ENCODE measurements around the gene TNN. TPM values are rescaled to one million over a fixed set of nuclear protein-coding genes. Genes with fewer than 3 reads are reported as not detected.

The TNN gene
- total and polyA plus RNA-seq, 8 donors, result 0.06 to 1.1 (median 0.14) TPM; not detected in 5

DNA sequence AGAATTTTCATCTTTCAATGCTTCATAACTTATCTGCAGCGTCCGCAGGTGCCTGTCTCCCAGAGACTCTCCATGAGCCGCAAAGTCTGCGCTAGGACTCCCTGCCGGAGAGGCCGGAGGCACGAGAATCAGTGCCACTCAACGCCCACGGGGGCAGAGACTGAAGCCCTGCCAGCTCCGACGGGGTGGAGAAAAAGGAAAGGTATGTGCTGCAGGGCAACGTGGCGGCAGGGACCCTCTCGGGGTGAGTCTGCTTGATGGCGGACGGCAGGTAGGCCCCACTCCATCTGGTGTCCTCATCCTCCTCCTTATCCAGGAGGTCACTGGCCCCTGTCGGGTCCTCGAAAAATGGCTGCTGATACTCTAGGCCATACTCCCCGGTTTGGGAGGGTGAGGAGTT is 22.5 kb upstream of the TNN start:
- Histone ChIP-seq H3K4me3 (no peak overlapping the region), H3K27me3 (peaks cover 0 to 5% (median 0%) of the 10 kb centered on the region in 3 donors), H3K4me1 (no peaks in the 10 kb centered on the region), H3K36me3 (no peaks in the 10 kb centered on the region), H3K9me3 (no peaks in the 10 kb centered on the region), H3K27ac (no peak overlapping the region)
- WGBS, 5 donors, result 91 to 97% (median 93%) methylated on average over 18 to 19 of the region's 19 CpGs
- DNase-seq, result no peak
- TF ChIP-seq POLR2A (IDR thresholded peaks at IDR 0.05) (no peak), EP300 (IDR thresholded peaks at IDR 0.05) (no peak), POLR2AphosphoS5 (IDR thresholded peaks at IDR 0.05) (no peak), CTCF (IDR thresholded peaks at IDR 0.05) (no peak)
- intact Hi-C loops (cut with DNase I; ENCODE audit: low total_unique reads), result no loop called here

DNA sequence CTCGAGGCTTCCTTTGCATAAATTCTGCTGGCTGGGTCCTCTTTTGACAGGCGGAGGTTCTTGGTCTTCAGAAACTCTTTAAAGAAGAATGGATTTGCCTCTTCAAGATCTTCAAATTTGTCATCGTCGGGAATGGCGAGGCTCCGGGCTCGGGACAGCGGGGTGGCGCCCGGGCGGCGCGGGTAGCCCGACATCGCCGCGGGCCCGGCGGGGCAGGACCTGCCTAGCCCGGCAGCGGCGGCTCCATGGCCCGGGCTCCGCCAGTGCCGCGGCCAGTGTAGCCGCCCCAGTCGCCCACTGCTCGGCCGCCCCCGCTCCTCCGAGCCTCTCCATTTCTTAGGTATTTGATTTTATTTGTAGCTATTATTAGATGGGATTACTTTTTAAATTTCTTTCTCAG is 22.1 kb upstream of the TNN start:
- Histone ChIP-seq H3K27ac (no peak overlapping the region), H3K4me1 (no peaks in the 10 kb centered on the region), H3K27me3 (peaks cover 0 to 5% (median 0%) of the 10 kb centered on the region in 3 donors), H3K4me3 (no peak overlapping the region), H3K36me3 (no peaks in the 10 kb centered on the region), H3K9me3 (no peaks in the 10 kb centered on the region)
- no peak for DNase-seq
- intact Hi-C loops (cut with DNase I; ENCODE audit: low total_unique reads), result no loop called here
- TF ChIP-seq EP300 (IDR thresholded peaks at IDR 0.05) (no peak), POLR2AphosphoS5 (IDR thresholded peaks at IDR 0.05) (no peak), CTCF (IDR thresholded peaks at IDR 0.05) (no peak), POLR2A (IDR thresholded peaks at IDR 0.05) (no peak)
- 94 to 98% (median 96%) methylated on average over 30 to 32 of the region's 32 CpGs for WGBS, 5 donors

DNA sequence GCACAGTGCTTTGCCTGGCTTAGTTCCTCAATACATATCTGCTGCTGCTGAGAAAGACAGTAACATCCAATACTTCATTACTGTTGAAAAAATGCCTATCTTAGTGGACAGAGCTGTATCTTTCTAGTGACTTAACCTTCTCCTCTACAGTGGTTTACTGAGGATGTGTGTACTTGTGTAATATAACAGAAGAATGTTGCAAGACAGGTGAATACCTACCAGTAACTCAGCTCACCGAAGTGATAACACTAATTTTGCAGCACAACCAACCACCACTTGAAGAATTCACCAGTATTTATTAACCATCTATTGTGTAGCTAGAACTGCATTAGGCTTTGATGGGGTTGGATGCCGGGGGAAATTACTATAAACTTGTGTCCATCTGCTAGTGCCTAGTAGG is 16.6 kb upstream of the TNN start:
- TF ChIP-seq POLR2A (IDR thresholded peaks at IDR 0.05), result no peak
- TF ChIP-seq POLR2AphosphoS5 (IDR thresholded peaks at IDR 0.05), result no peak
- no peak for TF ChIP-seq EP300 (IDR thresholded peaks at IDR 0.05)
- TF ChIP-seq CTCF (IDR thresholded peaks at IDR 0.05), result no peak
- Histone ChIP-seq H3K27ac (no peak overlapping the region), H3K27me3 (peaks cover 0 to 6% (median 0%) of the 10 kb centered on the region in 3 donors), H3K36me3 (no peaks in the 10 kb centered on the region), H3K4me1 (no peaks in the 10 kb centered on the region), H3K4me3 (no peak overlapping the region), H3K9me3 (no peaks in the 10 kb centered on the region)
- WGBS, 5 donors, result 79 to 92% (median 86%) methylated on average over 2 of the region's 2 CpGs
- no peak for DNase-seq
- intact Hi-C loops (cut with DNase I; ENCODE audit: low total_unique reads), result no loop called here

- 80 to 88% (median 82%) methylated on average over 3 of the region's 3 CpGs for WGBS, 5 donors
- peaks cover 0 to 6% (median 0%) of the 10 kb centered on the region in 3 donors for H3K27me3 ChIP-seq
- H3K27ac ChIP-seq, result no peak overlapping the region
- no peaks in the 10 kb centered on the region for H3K4me1 ChIP-seq
- no peak overlapping the region for H3K4me3 ChIP-seq
- TF ChIP-seq POLR2AphosphoS5 (IDR thresholded peaks at IDR 0.05), result no peak
- no peak for TF ChIP-seq POLR2A (IDR thresholded peaks at IDR 0.05)
- TF ChIP-seq CTCF (IDR thresholded peaks at IDR 0.05), result no peak
- H3K36me3 ChIP-seq, result no peaks in the 10 kb centered on the region
- intact Hi-C loops (cut with DNase I; ENCODE audit: low total_unique reads), result no loop called here
- no peaks in the 10 kb centered on the region for H3K9me3 ChIP-seq
- DNase-seq, result no peak
These were observed 12.9 kb upstream of the TNN start for GRCh38 chr1:175054736-175055135.

All from stomach (tissue), 9 donors.